Esophagus muscularis mucosa (tissue), 4 donors: ENCODE measurements around the gene ADAD1. TPM values are rescaled to one million over a fixed set of nuclear protein-coding genes. Genes with fewer than 3 reads are reported as not detected.

ENCODE experiments used
- DNase-seq: peaks from one replicate; pipeline ENCODE4 v3.0.0-alpha.2; 2017; ENCODE audit errors: extremely low spot score
- H3K27ac ChIP-seq, 4 donors: fragments of 200-600 bp; sonication (generic); replicated peaks in 1 of 4; 1 replicate in 3 of 4; 2 replicates in 1 of 4; pipeline ENCODE4 v1.5.1; 2016 to 2019; ENCODE audit warnings: mild to moderate bottlenecking in 1 of 4
- H3K27me3 ChIP-seq, 4 donors: fragments of 200-600 bp; sonication (generic); one replicate each; pipeline versions ENCODE4 v1.5.1 to v1.6.0; 2016 to 2019
- H3K36me3 ChIP-seq, 4 donors: fragments of 200-600 bp; sonication (generic); one replicate each; pipeline ENCODE4 v1.5.1; 2016 to 2019
- H3K4me1 ChIP-seq, 4 donors: fragments of 200-600 bp; sonication (generic); one replicate each; pipeline ENCODE4 v1.5.1; 2016 to 2019
- H3K4me3 ChIP-seq, 4 donors: fragments of 200-600 bp; sonication (generic); 1 replicate in 2 of 4; 2 replicates in 2 of 4; pipeline ENCODE4 v1.5.1; 2016 to 2019; ENCODE audit warnings: mild to moderate bottlenecking in 4 of 4, moderate library complexity in 1 of 4
- H3K9me3 ChIP-seq, 4 donors: fragments of 200-600 bp; sonication (generic); 1 replicate in 3 of 4; 2 replicates in 1 of 4; pipeline ENCODE4 v1.5.1; 2016 to 2019
- EP300 ChIP-seq: sonication (generic); formaldehyde crosslinking; IDR thresholded peaks from one replicate; pipeline ENCODE4 v1.6.1; 2017; ENCODE audit warnings: antibody characterized with exemption
- POLR2A ChIP-seq: fragments of 450-650 bp; IDR thresholded peaks from one replicate; pipeline ENCODE4 v1.6.1; 2017; ENCODE audit warnings: antibody characterized with exemption, moderate library complexity, mild to moderate bottlenecking, low read depth
- POLR2AphosphoS5 ChIP-seq, 2 donors: sonication (generic); formaldehyde crosslinking; IDR thresholded peaks; one replicate each; pipeline ENCODE4 v1.6.1; 2017; ENCODE audit warnings: antibody characterized with exemption in 2 of 2
- WGBS: methylation state at CpG from one replicate; pipeline ENCODE4 v1.1.5; 2018; 5-methylcytosine and 5-hydroxymethylcytosine counted together
- intact Hi-C: fragments of 100-400 bp; cut with DNase I; formaldehyde crosslinking; loops from one replicate; pipeline ENCODE4 v1.15.1; 2023
- total RNA-seq, 4 donors: library from RNA; depleted of rRNA; stranded (reverse); fragments of >200 nt; gene quantifications; one replicate each; pipeline versions ENCODE4 v1.1.0 to v1.2.1, GENCODE V29; 2016
- TF ChIP-seq, protein P1 (sequence below), 3 experiments: fragments of 200-600 bp in 2 of 3; fragments of 450-650 bp in 1 of 3; sonication (generic) in 2 of 3; IDR thresholded peaks; one replicate each; pipeline ENCODE4 v1.5.1; 2017 to 2019; ENCODE audit warnings: antibody characterized with exemption in 3 of 3, mild to moderate bottlenecking in 2 of 3, moderate library complexity in 1 of 3

ADAD1 gene
- total RNA-seq, 4 donors from 2014 or later: not detected

- intact Hi-C loops: no loop called here
- 97% methylated on average over 1 of the region's 1 CpG for WGBS
- H3K27ac ChIP-seq: no peak overlapping the region
- no peaks in the 10 kb centered on the region for H3K27me3 ChIP-seq
- H3K36me3 ChIP-seq: peaks cover 26 to 86% (median 53%) of the 10 kb centered on the region in 4 donors
- no peaks in the 10 kb centered on the region for H3K9me3 ChIP-seq
- no peak for DNase-seq
- H3K4me1 ChIP-seq: no peaks in the 10 kb centered on the region
- no peak for TF ChIP-seq EP300
- TF ChIP-seq, protein P1, sequence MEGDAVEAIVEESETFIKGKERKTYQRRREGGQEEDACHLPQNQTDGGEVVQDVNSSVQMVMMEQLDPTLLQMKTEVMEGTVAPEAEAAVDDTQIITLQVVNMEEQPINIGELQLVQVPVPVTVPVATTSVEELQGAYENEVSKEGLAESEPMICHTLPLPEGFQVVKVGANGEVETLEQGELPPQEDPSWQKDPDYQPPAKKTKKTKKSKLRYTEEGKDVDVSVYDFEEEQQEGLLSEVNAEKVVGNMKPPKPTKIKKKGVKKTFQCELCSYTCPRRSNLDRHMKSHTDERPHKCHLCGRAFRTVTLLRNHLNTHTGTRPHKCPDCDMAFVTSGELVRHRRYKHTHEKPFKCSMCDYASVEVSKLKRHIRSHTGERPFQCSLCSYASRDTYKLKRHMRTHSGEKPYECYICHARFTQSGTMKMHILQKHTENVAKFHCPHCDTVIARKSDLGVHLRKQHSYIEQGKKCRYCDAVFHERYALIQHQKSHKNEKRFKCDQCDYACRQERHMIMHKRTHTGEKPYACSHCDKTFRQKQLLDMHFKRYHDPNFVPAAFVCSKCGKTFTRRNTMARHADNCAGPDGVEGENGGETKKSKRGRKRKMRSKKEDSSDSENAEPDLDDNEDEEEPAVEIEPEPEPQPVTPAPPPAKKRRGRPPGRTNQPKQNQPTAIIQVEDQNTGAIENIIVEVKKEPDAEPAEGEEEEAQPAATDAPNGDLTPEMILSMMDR (IDR thresholded peaks at IDR 0.05): no peak
- TF ChIP-seq POLR2AphosphoS5 (IDR thresholded peaks at IDR 0.05): no peak
- no peak for TF ChIP-seq POLR2A
- H3K4me3 ChIP-seq: no peak overlapping the region
Measured at GRCh38 chr4:122346036-122346435, 32.8 kb upstream of the ADAD1 start.

GRCh38 chr4:122346503-122346902 is 32.3 kb upstream of the ADAD1 start:
- Histone ChIP-seq H3K27ac (no peak overlapping the region), H3K9me3 (no peaks in the 10 kb centered on the region), H3K27me3 (no peaks in the 10 kb centered on the region), H3K4me1 (no peaks in the 10 kb centered on the region), H3K36me3 (peaks cover 26 to 91% (median 55%) of the 10 kb centered on the region in 4 donors), H3K4me3 (no peak overlapping the region)
- DNase-seq: no peak
- intact Hi-C loops: no loop called here
- 88% methylated on average over 5 of the region's 5 CpGs for WGBS
- TF ChIP-seq POLR2AphosphoS5 (IDR thresholded peaks at IDR 0.05): no peak
- TF ChIP-seq, protein P1 (IDR thresholded peaks at IDR 0.05): no peak
- no peak for TF ChIP-seq POLR2A
- TF ChIP-seq EP300: no peak

DNA sequence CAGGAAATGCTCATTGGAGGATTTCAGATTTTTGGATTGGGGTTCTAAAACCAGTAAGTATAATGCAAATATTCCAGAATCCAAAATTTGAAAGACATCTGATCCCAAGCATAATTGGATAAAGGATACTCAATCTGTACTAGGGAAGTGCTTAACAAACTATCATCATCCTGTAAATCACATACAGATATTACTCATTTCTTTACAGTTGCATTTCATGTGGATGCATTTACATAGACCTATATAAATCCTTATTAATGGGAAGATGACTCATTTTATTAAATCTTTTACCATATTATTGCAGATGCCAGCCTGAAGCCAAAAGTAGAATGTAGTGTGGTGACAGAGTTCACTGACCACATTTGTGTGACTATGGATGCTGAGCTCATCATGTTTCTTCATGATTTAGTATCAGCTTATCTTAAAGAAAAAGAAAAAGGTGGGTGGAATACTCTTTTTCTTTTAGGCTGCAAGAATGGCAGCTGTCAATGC is 22.4 kb upstream of the ADAD1 start:
- H3K36me3 ChIP-seq: peaks cover 36 to 91% (median 59%) of the 10 kb centered on the region in 4 donors
- no peak overlapping the region for H3K4me3 ChIP-seq
- H3K27me3 ChIP-seq: no peaks in the 10 kb centered on the region
- intact Hi-C loops: loop anchor here (10.0 kb wide), 1 partner anchor 92 kb away; no protein-coding TSS in a partner anchor
- TF ChIP-seq, protein P1 (IDR thresholded peaks at IDR 0.05): no peak
- TF ChIP-seq POLR2AphosphoS5 (IDR thresholded peaks at IDR 0.05) (no peak), POLR2A (no peak), EP300 (no peak)
- H3K9me3 ChIP-seq: no peaks in the 10 kb centered on the region
- DNase-seq: no peak
- H3K27ac ChIP-seq: no peak overlapping the region
- H3K4me1 ChIP-seq: no peaks in the 10 kb centered on the region

- Histone ChIP-seq H3K4me1 (no peaks in the 10 kb centered on the region), H3K4me3 (no peak overlapping the region), H3K36me3 (peaks cover 29 to 79% (median 40%) of the 10 kb centered on the region in 4 donors), H3K9me3 (peaks cover 0 to 9% (median 4%) of the 10 kb centered on the region in 4 donors), H3K27ac (no peak overlapping the region), H3K27me3 (no peaks in the 10 kb centered on the region)
- TF ChIP-seq POLR2A (no peak), POLR2AphosphoS5 (IDR thresholded peaks at IDR 0.05) (no peak)
- TF ChIP-seq, protein P1 (IDR thresholded peaks at IDR 0.05): no peak
- no peak for DNase-seq
- 99% methylated on average over 3 of the region's 3 CpGs for WGBS
- intact Hi-C loops: no loop called here
Measured at GRCh38 chr4:122360754-122361153, 18.1 kb upstream of the ADAD1 start.
